Endothelial cell of umbilical vein (primary cell): Measurements from ENCODE around the gene KAZN. TPM values are rescaled to one million over a fixed set of nuclear protein-coding genes. Genes with fewer than 3 reads are reported as not detected.

Source experiments
- BruUV-seq: library from RNA; stranded (reverse); fragments of 400-500 nt; replicated peaks from 2 replicates; lab custom pipeline; 2021; lab: Mats Ljungman, UMichigan
- CTCF ChIA-PET: fragments of 300-600, 350-600 bp; sonication (Branson Sonifier 250); formaldehyde crosslinking; loops from one replicate; lab custom pipeline; 2021; ENCODE audit warnings: antibody characterized with exemption, inconsistent platforms; lab: Charles Lee
- POLR2A ChIA-PET: fragments of 300-600, 350-600 bp; sonication (Branson Sonifier 250); formaldehyde crosslinking; loops from one replicate; lab custom pipeline; 2021; ENCODE audit warnings: antibody characterized with exemption, inconsistent platforms; lab: Charles Lee
- DNase-seq: peaks from one replicate; pipeline ENCODE4 v3.0.0-alpha.2; 2011; ENCODE audit warnings: low read depth, low spot score
- FAIRE-seq: peaks from 2 replicates; lab custom pipeline; 2011; peaks lifted over from hg19 to GRCh38; lab: Jason Lieb, UNC
- H2AFZ ChIP-seq: 2 replicates; pipeline ENCODE4 v1.6.0; 2012; ENCODE audit warnings: low read depth, low read length, control low read depth, inconsistent platforms
- H3K27ac ChIP-seq: 2 replicates; pipeline ENCODE4 v1.5.1; 2011; ENCODE audit warnings: low read depth, mild to moderate bottlenecking, control low read depth, low read length, moderate library complexity; ENCODE audit not compliant: insufficient read depth
- H3K27me3 ChIP-seq, 2 experiments: 2 replicates each; pipeline versions ENCODE4 v1.6.0 to v1.6.1; 2011; ENCODE audit warnings: low read length in 2 of 2, mixed read lengths in 1 of 2; ENCODE audit not compliant: control insufficient read depth in 2 of 2, insufficient read depth in 2 of 2
- H3K36me3 ChIP-seq, 2 experiments: 2 replicates in 1 of 2; 3 replicates in 1 of 2; pipeline ENCODE4 v1.5.1; 2011; ENCODE audit warnings: low read length in 2 of 2, mild to moderate bottlenecking in 1 of 2, moderate library complexity in 1 of 2; ENCODE audit not compliant: control insufficient read depth in 2 of 2, insufficient read depth in 2 of 2; ENCODE audit errors: extremely low read depth in 1 of 2
- H3K4me1 ChIP-seq: 3 replicates; pipeline ENCODE4 v1.5.1; 2011; ENCODE audit warnings: mild to moderate bottlenecking, low read length; ENCODE audit not compliant: control insufficient read depth, insufficient read depth; ENCODE audit errors: extremely low read depth
- H3K4me2 ChIP-seq: 2 replicates; pipeline ENCODE4 v1.6.1; 2011; ENCODE audit warnings: low read length, control low read depth, mixed read lengths; ENCODE audit not compliant: insufficient read depth
- H3K4me3 ChIP-seq, 3 experiments: fragments of 200-600 bp in 1 of 3; sonication (generic), shearing (Covaris generic) in 1 of 3; replicated peaks in 1 of 3; 2 replicates each; pipeline ENCODE4 v1.5.1; 2011 to 2016; ENCODE audit warnings: control low read depth in 3 of 3, low read length in 3 of 3, mild to moderate bottlenecking in 2 of 3, inconsistent platforms in 1 of 3, low read depth in 1 of 3, moderate library complexity in 1 of 3; ENCODE audit not compliant: insufficient read depth in 1 of 3
- H3K79me2 ChIP-seq: 2 replicates; pipeline ENCODE4 v1.6.0; 2012; ENCODE audit warnings: low read length, inconsistent platforms; ENCODE audit not compliant: control insufficient read depth, insufficient read depth
- H3K9ac ChIP-seq: replicated peaks from 2 replicates; pipeline ENCODE3; 2011; ENCODE audit warnings: low read length, control low read depth; ENCODE audit not compliant: insufficient read depth; ENCODE audit errors: extremely low read depth
- H3K9me1 ChIP-seq: replicated peaks from 3 replicates; pipeline ENCODE4 v1.6.0; 2011; ENCODE audit warnings: mild to moderate bottlenecking, low read length; ENCODE audit not compliant: control insufficient read depth, insufficient read depth; ENCODE audit errors: extremely low read depth
- H3K9me3 ChIP-seq: replicated peaks from 2 replicates; pipeline ENCODE4 v1.5.1; 2012; ENCODE audit warnings: low read length, inconsistent platforms; ENCODE audit not compliant: control insufficient read depth, insufficient read depth
- H4K20me1 ChIP-seq: replicated peaks from 2 replicates; pipeline ENCODE3; 2011; ENCODE audit warnings: mild to moderate bottlenecking, low read length; ENCODE audit not compliant: control insufficient read depth, insufficient read depth; ENCODE audit errors: extremely low read depth
- CTCF ChIP-seq, 2 donors: IDR thresholded peaks; 1 replicate in 1 of 2; 2 replicates in 1 of 2; pipeline ENCODE4 v1.5.1; 2011; ENCODE audit warnings: low read length in 2 of 2, mild to moderate bottlenecking in 2 of 2, moderate library complexity in 2 of 2, control low read depth in 1 of 2, inconsistent platforms in 1 of 2, low read depth in 1 of 2; ENCODE audit not compliant: insufficient read depth in 1 of 2; ENCODE audit errors: extremely low read depth in 1 of 2
- EZH2 ChIP-seq: IDR thresholded peaks from 2 replicates; pipeline ENCODE4 v1.6.1; 2012; ENCODE audit warnings: borderline replicate concordance, low read depth, mild to moderate bottlenecking, moderate library complexity, low read length, inconsistent platforms; ENCODE audit not compliant: severe bottlenecking
- FOS ChIP-seq: IDR thresholded peaks from 2 replicates; pipeline ENCODE4 v1.6.1; 2011; ENCODE audit warnings: mild to moderate bottlenecking, low read length, moderate library complexity, borderline replicate concordance; ENCODE audit not compliant: insufficient read depth
- GATA2 ChIP-seq: IDR thresholded peaks from 2 replicates; pipeline ENCODE4 v1.7.0; 2011; ENCODE audit warnings: low read depth, mild to moderate bottlenecking, moderate library complexity, mixed read lengths, low read length; ENCODE audit not compliant: insufficient read length, insufficient read depth
- JUN ChIP-seq: IDR thresholded peaks from 2 replicates; pipeline ENCODE4 v1.6.1; 2011; ENCODE audit warnings: borderline replicate concordance, low read depth; ENCODE audit not compliant: insufficient read length, insufficient read depth
- MAX ChIP-seq: IDR thresholded peaks from 2 replicates; pipeline ENCODE4 v1.6.1; 2011; ENCODE audit not compliant: insufficient read depth, insufficient read length
- MYC ChIP-seq: IDR thresholded peaks from one replicate; pipeline ENCODE4 v1.6.1; 2011; ENCODE audit warnings: mild to moderate bottlenecking, low read depth, low read length
- POLR2A ChIP-seq: IDR thresholded peaks from 2 replicates; pipeline ENCODE4 v1.6.1; 2012; ENCODE audit warnings: low read depth, mild to moderate bottlenecking, control low read depth, low read length
- POLR2AphosphoS5 ChIP-seq: IDR thresholded peaks from 2 replicates; pipeline ENCODE4 v1.6.1; 2012; ENCODE audit warnings: low read depth, mild to moderate bottlenecking, control low read depth, low read length, moderate library complexity; ENCODE audit not compliant: insufficient read depth
- dilution Hi-C: fragments of 300-500 bp; cut with MboI; formaldehyde crosslinking; loops from one replicate; pipeline ENCODE4 v1.15.0; 2019; ENCODE audit warnings: low sequenced_read_pairs; ENCODE audit not compliant: extremely low pct_ligation_motif_present
- intact Hi-C: fragments of 100-400 bp; cut with micrococcal nuclease; formaldehyde crosslinking; loops from one replicate; pipeline ENCODE4 v1.10.0; 2022
- polyA plus RNA-seq, 4 experiments: library from polyadenylated mRNA; depleted of rRNA in 3 of 4; stranded (reverse) in 3 of 4; unstranded in 1 of 4; fragments of >200 nt; gene quantifications; 2 replicates each; pipeline versions ENCODE4 v1.2.1 to v1.2.3, GENCODE V29; 2011 to 2012; ENCODE audit warnings: missing spikeins in 1 of 4
- total RNA-seq: library from RNA; stranded (reverse); gene quantifications from 2 replicates; pipeline ENCODE4 v1.2.3, GENCODE V29; 2021

The KAZN gene
- total and polyA plus RNA-seq, 2 donors (not counting 3 experiments of a cell fraction or from before 2014, with no cell fraction given), result 1.6 to 5.8 TPM

- no peaks in the 10 kb centered on the region for H3K36me3 ChIP-seq
- H3K27me3 ChIP-seq, result no peaks in the 10 kb centered on the region
- H3K9me3 ChIP-seq, result no peaks in the 10 kb centered on the region
- DNase-seq (no peak), FAIRE-seq (no peak)
- H3K4me3 ChIP-seq, result no peak overlapping the region
- H2AFZ ChIP-seq, result no peak overlapping the region
- no peak for TF ChIP-seq JUN
- no peak for TF ChIP-seq CTCF (IDR thresholded peaks at IDR 0.05; ENCODE audit: extremely low read depth in 1 of 2, insufficient read depth in 1 of 2, low read depth in 1 of 2, low read length in 2 of 2)
- TF ChIP-seq MYC, result no peak
- TF ChIP-seq FOS, result no peak
- no peak for TF ChIP-seq GATA2
- no peak for TF ChIP-seq POLR2A
- no peak for TF ChIP-seq POLR2AphosphoS5
- TF ChIP-seq MAX, result no peak
- no peak for TF ChIP-seq EZH2
- POLR2A ChIA-PET, result no interaction called here
- CTCF ChIA-PET, result no interaction called here
- H3K79me2 ChIP-seq, result no peaks in the 10 kb centered on the region
- no TSS peak for BruUV-seq
- dilution Hi-C loops, result no loop called here
- no peak overlapping the region for H3K27ac ChIP-seq
- intact Hi-C loops, result no loop called here
- no peaks in the 10 kb centered on the region for H4K20me1 ChIP-seq
- H3K4me2 ChIP-seq, result no peak overlapping the region
- no peaks in the 10 kb centered on the region for H3K4me1 ChIP-seq
- H3K9me1 ChIP-seq, result no peaks in the 10 kb centered on the region
- no peak overlapping the region for H3K9ac ChIP-seq
Measured at GRCh38 chr1:14872762-14873161, 274.3 kb downstream of the KAZN start.
